Inflammatory macrophage (primary cell): Measurements from ENCODE around the gene C16orf78.

ENCODE experiments used
- DNase-seq, 2 donors: peaks; one replicate each; pipeline ENCODE4 v3.0.0-alpha.2; 2020 to 2022
- total RNA-seq, 18 experiments: gene quantifications; one replicate each; lab custom pipeline; 2026; ENCODE audit warnings: mixed read lengths in 6 of 18, inconsistent platforms in 2 of 18; lab: John Stamatoyannopoulos, UW

Gene C16orf78
- 0 to 0.07 (median 0) reads per million in 18 experiments for total RNA-seq

GRCh38 chr16:49373504-49373903, at the start of gene C16orf78:
C16orf78 (plus strand) TSS chr16:49373804; CDS start chr16:49373940, 136 bp downstream.
- DNase-seq, result no peak

- DNase-seq, result no peak
Measured at GRCh38 chr16:49324703-49325102, 48.9 kb upstream of the C16orf78 start.

- DNase-seq, result no peak
Measured at GRCh38 chr16:49327466-49327865, 46.1 kb upstream of the C16orf78 start.

- no peak for DNase-seq
Measured at GRCh38 chr16:49328325-49328724, 45.3 kb upstream of the C16orf78 start.

- DNase-seq, result no peak
Measured at GRCh38 chr16:49330562-49331201, 42.9 kb upstream of the C16orf78 start.

- DNase-seq, result no peak
Measured at GRCh38 chr16:49332589-49333258, 40.9 kb upstream of the C16orf78 start.

- no peak for DNase-seq
Measured at GRCh38 chr16:49333259-49333597, 40.4 kb upstream of the C16orf78 start.

- DNase-seq, result no peak
Measured at GRCh38 chr16:49335828-49336227, 37.8 kb upstream of the C16orf78 start.

- no peak for DNase-seq
Measured at GRCh38 chr16:49336581-49336980, 37.0 kb upstream of the C16orf78 start.

GRCh38 chr16:49337814-49338350, 35.7 kb upstream of the C16orf78 start:
- DNase-seq, result no peak

- no peak for DNase-seq
Measured at GRCh38 chr16:49338611-49339265, 34.9 kb upstream of the C16orf78 start.

GRCh38 chr16:49340466-49340865, 33.1 kb upstream of the C16orf78 start:
- DNase-seq, result no peak

GRCh38 chr16:49341706-49342105, 31.9 kb upstream of the C16orf78 start:
- DNase-seq, result no peak

GRCh38 chr16:49342336-49343265, 31.0 kb upstream of the C16orf78 start:
- DNase-seq, result no peak

- DNase-seq, result no peak
Measured at GRCh38 chr16:49343291-49343690, 30.3 kb upstream of the C16orf78 start.

- no peak for DNase-seq
Measured at GRCh38 chr16:49344401-49344800, 29.2 kb upstream of the C16orf78 start.

- DNase-seq, result no peak
Measured at GRCh38 chr16:49345829-49346228, 27.8 kb upstream of the C16orf78 start.

- no peak for DNase-seq
Measured at GRCh38 chr16:49346459-49346858, 27.1 kb upstream of the C16orf78 start.

GRCh38 chr16:49347476-49347875, 26.1 kb upstream of the C16orf78 start:
- DNase-seq, result no peak

- no peak for DNase-seq
Measured at GRCh38 chr16:49348408-49349176, 25.0 kb upstream of the C16orf78 start.

- no peak for DNase-seq
Measured at GRCh38 chr16:49349446-49350168, 24.0 kb upstream of the C16orf78 start.
